HG02678 (cell line): ENCODE measurements around the gene STX18.
"Not testable (repeated sequence)": the region's sequence is repeated elsewhere in the genome, so short reads cannot be mapped to it uniquely, and the experiment has no call there.

Experiments
- ATAC-seq: cut with Tn5 transposase; IDR thresholded peaks from one replicate; pipeline ENCODE4 v1.9.1; 2021; ENCODE audit warnings: mild to moderate bottlenecking, moderate library complexity; ENCODE audit not compliant: unreplicated experiment

The STX18 gene

DNA sequence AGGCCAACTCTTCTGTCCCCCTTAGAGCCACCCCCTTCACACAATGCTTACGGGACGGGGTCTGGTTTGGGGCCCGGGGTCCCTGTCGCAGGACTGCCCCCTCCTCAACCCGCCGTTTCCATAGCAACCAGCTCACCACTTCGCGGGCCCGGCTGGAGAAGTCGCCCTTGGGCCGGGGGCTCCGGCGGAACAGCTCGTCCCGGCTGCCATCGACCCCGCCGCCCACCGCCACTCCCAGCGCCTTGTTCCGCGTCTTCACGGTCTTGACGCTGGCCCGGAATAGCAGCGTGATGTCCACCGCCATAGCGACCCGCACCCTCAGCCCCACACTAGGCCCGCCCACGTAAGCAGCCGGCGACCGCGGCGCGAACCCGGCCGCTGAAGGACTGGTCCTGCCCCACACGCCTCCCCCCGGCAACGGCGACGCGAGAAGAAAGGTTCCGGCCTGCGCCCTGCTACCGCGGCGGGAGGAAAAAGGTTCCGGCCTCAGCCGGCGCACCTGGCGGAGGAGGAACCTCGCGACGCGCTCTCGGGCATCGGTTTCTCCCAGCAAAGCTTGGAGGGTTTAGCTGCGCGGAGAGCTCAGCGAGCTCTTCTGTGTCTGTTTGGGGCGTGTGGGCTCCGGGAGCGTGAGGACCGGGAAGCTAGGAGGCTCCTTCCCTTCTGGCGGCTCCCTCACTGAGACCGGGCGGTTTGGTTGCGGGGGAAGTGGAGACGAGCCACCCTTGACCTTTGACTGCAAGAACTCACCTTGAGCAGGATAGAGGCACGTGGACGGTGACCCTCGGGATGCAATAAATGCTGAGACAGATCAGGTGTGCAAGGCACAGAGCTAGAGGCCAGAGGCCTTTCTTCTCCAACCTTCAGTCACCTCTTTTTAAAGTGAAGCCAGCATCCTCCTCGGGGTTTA is at the start of gene STX18:
TSS of gene STX18 (minus strand) at position 388 of the 910 bp plus-strand sequence. CDS start at position 304, 84 bp downstream.
- peak; percentile 86 for ATAC-seq

DNA sequence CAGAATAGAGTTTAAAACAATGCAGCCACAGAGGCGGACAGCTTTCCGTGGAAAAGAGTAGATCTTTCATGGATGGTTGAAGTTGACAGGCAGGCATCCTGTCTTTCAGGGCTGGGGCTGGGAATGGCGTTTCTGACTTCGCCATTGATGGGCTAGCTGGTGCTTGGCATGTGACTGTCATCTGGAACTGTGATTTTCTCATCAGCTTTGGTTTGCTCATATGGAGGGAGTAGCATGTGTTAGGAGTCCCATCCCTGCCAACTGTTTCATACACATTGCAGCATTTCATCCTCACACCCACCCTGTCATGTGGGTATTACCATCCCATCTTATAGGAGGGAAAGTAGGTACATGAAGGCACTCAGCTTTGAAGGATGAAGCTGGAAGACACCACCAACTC is 49.2 kb upstream of the STX18 start:
- ATAC-seq = no peak

DNA sequence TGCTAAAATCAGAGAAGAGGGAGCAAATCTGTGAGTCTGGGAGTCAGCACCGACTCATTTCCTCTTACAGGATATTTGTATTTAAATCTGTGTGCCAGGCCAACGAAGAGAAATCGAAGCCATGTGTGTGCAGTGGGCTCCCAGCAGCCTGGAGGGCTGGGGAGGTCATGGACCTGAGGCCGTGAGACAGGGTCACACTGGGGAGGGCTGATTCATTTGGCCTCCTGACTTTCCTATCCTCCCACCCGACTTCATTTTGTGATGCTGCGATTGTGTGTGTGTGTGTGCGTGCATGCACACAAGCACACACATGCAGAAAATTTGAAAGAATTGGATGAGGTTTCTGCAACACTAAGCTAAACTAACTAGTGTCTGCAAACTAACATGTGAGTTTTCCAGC is 48.7 kb upstream of the STX18 start:
- ATAC-seq = no peak

DNA sequence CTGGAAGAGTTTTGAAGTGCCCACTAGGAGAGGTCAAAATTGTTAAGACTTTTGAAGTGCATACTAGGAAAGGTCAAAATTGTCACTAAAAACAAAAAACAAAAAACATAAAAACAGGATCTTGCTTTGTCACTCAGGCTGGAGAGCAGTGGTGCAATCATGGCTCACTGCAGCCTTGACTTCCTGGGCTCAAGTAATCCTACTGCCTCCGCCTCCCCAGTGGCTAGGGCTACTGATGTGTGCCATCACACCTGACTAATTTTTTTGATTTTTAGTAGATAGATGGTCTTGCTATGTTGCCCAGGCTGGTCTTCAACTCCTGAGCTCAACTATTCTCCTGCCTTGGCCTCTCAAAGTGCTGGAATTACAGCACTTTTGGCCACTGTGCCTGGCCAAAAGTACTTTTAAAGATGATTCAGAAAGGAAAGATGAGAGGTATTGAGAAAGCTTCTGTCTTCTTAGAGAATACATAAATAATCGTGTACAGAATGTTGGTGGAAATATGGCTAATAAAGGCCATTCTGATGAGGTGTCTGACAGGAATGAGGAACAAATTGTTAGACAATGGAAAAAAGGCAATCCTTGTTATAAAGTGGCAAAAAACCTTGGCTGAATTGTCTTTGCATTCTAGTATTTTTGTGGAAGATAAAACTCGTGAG is 43.3 kb upstream of the STX18 start:
- no peak for ATAC-seq

DNA sequence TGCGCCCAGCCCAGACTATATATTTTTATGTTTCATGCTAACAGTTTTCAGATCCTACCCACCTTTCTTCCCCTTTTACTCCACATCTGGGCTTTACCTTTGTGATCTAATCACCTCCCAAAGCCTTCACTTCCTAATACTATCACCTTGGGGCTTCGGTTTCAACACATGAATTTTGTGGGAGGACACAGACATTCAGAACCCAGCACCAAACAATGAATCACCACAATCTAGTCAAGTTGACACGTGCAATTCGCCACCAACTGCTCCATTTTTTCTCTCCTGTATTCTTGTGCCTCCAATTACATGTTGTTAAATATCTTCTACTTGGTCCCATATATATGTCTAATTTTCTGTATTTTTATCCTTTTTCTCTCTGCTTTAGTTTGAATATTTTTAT is 41.8 kb upstream of the STX18 start:
- no peak for ATAC-seq

DNA sequence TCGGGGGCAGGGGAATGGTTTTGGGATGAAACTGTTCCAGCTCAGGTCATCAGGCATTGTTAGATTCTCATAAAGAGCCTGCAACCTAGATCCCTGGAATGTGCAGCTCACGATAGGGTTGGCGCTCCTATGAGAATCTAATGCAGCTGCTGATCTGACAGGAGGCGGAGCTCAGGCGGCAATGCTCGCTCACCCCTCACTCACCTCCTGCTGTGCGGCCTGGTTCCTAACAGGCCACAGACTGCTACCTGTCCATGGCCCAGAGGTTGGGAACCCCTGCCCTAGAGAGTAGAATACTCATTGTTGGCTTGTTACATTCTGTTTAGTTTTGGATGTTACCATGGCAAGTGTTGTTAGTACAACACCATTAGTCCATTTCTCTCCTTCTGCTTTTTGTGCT is 40.8 kb upstream of the STX18 start:
- no peak for ATAC-seq

DNA sequence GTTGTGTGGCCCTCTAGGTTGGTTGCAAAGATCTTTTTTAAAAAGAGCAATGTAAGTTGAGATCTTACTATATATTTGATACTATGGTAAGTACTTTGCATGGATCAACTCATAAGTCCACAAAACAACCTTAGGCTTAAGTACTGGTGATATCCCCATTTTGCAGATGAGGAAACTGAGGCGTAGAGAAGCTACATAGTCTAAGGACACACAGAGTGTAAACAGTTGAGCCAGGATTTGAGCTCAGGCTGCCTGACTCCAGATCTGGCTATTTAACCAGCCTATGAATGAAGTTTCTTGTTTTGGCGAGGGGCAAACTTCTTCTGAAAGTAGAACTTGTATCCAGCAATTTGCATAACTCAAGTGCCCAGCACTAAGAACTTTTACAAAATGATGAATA is 38.6 kb upstream of the STX18 start:
- no peak for ATAC-seq

DNA sequence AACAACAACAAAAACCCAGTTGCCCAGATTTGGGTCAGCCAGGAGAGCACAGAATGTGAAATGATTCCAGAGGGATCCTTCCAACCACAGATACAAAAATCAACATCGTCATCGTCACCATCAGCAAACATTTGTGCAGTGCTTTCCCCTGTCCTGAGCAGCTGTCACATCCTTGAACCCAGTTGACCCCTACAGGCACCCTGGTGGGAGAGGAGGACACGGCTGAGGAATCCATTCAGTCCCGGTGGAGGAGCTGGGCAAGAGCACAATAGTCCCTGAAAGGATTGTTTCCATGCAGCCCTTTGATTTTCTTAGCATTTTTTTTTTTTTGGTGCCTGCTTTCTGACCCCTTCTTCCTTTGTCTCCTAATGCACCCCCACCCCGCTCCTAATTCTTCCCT is 37.1 kb upstream of the STX18 start:
- no peak for ATAC-seq

DNA sequence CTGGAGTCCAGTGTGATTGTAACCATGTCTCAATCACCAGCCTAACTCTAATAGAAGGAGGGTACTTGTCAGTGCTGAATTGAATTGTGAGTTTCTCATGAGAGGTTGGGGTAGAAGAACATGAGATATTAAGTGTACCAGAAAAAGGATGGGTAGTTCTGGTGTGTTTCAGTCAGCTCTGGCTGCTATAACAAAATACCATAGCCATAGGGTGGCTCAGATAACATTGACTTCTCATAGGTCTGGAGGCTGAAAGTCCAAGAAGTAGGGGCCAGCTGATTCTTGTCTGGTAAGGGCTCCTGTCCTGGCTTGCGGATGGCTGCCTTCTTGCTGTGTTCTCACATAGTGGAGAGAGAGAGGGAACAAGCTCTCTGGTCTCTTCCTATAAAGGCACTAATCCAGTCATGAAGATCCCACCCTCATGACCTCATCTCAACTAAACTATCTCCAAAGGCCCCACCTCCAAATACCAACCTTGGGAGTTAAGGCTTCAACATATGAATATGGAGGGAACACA is 35.6 kb upstream of the STX18 start:
- ATAC-seq = no peak

DNA sequence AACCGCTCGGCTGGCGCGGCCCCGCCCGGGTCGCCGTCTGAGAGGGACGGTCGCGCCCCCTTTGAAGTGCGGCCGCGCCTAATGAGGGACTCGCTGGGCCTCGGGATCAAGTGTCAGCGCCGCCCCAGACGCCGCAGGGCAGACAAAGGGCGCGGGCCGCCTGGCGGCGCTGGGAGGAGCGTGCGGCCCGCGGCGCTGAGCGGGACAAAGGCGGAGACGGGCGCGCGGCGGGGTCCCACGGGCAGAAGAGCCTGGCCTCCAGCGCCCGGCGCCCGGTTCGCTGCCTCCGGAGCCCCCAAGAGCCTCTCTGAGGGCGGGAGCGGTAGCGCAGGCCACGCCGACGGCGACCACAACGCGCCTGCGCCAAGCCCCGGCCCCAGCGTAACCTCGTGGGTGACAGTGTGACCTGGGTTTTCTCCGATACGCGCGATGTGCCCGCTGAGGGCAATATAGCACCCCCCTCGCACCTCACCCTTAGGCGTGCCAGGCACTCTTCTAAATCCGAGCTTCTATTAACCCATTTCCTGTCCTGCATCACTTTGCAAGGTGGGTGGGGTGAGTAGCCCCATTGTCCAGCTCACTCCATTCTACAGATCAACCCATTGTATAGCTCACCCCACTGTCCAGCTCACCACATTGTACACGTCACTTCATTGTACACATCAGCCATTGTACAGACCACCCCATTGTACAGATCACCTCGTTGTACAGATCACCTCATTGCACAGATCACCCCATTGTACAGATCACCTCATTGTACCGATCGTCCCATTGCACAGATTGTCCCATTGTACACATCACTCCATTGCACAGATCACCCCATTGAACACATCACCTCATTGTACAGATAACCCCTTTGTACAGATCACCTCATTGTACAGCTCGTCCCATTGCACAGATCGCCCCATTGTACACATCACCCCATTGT is 33.7 kb upstream of the STX18 start:
- ATAC-seq = peak; percentile 76

DNA sequence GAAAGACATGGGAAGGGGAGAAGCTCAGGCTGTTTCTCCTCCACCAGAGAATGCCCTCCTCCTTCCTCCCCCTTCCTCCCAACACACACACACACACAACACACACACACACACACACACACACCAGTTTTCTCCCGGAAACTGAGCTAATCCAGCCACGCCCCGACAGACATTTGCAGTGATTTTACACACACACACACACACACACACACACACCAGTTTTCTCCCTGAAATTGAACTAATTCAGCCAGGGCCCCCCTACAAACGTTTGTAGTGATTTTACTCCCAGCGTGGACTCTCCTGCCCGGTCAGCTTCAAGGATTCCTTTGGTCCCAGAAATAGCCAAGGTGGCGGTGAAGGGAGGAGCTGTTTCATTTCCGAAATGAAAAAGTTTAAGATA is 32.9 kb upstream of the STX18 start:
- no peak for ATAC-seq

DNA sequence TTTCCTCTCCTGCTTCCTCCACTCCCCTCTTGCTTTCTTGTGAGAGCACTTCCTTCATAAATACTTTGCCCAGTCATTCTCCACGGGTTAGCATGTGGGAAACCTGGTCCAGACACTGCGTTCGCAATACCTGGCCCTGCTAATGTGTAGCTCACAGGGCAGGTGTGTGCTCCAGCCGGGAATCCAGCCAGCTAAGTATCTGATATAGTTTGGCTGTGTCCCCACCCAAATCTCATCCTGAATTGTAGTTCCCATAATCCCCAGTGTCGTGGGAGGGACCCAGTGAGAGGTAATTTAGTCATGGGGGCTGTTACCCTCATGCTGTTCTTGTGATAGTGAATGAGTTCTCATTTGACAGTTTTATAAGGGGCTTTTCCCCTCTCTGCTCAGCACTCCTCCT is 32.2 kb upstream of the STX18 start:
- ATAC-seq = no peak

DNA sequence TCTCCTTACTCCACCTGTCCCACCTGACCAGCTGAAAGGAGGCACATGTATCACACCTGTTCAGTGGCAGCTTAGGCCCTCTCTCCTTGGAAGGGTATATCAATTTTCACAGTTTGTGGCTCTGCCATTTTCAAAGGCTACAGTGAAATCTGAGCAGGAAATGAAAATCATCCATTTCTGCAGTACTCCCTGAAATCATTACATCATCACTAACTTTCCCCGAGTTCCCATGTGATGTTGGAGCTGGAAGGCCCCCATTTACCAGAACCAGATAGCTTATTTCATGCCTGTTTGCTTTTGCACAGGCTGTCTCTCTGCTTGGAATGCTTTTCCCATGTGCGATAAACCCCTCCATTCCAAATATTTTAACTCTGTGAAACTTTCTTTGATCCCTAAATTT is 31.0 kb upstream of the STX18 start:
- ATAC-seq = no peak

DNA sequence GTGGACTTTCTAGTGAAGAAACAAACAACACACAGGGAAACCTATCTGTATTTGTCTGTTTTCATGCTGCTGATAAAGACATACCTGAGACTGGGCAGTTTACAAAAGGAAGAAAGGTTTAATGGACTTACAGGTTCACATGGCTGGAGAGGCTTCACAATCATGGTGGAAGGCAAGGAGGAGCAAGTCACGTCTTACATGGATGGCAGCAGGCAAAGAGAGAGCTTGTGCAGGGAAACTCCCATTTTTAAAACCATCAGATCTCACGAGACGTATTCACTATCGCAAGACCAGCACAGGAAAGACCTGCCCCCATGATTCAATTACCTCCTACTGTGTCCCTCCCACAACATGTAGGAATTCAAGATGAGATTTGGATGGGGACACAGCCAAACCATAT is 28.0 kb upstream of the STX18 start:
- not testable (repeated sequence) for ATAC-seq

DNA sequence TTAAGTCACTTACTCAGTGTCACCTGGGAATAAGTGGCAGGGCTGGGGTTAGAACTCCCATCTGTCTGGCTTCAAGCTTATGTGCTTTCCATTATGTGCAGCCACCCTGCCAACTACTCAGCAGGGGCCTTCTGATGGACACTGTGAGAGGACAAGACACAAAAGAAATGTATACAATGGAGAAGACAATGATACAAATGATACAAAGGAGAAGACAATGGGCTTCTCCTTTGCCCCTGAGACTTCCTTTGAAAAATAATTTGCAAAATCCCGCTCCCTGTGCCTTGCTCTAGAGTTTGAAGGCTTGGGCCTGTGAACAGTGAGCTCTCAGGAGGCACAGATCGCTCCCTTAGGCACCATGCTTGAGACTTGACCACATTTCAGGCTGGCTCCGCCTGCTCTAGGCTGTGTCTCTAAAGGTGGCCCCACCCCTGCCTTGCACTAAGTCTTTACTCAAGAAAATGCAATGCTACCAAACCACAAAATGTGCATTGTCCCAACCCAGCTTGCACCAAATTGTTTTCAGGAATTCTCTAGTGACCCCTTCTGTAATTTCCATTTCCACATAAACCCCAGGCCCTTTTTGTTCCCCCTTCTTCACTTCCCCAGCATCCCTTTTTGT is 27.1 kb upstream of the STX18 start:
- no peak for ATAC-seq

DNA sequence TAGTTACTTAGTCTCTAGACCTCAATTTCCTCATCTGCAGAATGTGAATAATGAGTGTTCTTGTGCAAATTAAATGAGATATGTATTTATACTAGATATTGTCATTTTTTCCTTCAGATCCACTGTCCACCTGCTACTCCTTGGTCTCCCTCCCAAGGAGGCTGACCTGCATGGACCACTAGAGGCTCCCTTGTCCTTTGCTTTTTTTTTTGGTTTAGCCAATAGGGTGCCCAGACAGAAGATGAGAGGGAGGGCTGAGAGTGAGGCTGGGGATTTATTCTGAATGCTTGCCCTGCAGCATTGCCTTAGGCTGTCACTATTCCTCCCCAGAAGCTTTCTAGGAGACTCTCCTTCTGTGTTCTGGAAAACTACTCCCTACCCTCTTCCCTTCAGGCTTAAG is 24.5 kb upstream of the STX18 start:
- ATAC-seq = not testable (repeated sequence)

DNA sequence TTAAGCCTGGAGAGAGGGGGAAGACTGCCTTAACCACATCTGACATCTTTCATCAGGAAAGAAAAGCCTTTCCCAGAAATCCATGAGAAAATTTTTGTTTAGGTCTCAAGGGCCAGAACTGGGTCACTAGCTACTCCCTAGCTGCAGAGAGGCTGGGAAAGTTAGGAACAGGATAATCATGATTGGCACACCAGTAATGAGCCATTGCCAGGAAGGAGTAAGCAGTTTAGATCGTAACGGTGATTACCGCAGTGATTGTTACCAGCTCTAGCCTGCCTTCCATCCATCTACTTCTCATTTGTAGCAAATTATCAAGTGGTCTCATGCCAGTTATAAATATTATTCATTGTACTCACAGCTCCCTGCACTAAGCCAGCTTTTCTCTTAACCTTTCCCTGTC is 22.7 kb upstream of the STX18 start:
- ATAC-seq = no peak

DNA sequence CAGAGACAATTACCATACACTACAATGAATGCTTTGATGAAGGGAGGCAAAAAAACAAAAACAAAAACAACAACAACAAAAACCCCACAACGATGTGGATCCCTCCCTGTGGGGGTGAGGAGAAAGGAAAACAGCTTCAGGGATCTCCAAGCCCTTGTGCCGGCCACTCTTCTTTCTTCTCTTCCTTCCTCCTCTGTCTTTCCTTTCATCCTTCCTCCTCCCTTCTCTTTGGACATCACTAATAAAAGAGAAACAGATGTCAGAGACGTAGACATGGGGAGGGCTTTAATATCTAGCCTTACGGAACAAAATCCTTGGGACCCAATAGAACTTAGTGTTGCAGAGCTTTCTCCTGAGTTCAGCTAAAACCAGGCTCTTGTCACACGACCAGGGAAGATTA is 18.8 kb upstream of the STX18 start:
- ATAC-seq = no peak

DNA sequence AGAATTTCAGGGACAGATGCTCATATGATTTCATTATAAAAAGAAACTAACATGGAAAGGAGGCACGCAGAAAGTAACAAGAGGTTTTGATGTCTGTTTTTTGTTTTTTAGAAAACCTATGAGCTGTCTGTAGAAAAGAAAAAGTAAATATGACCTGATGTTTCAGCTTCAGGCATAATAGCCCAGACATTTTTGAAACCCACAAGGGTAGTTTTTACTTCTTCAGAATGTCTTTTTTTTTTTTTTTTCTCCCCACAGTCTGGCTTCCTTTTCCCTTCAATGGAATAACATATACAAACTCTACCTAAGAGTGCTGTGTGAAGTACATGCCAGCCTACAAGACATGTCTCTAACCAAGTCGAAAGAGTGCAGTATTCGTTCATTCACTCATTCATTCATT is 18.3 kb upstream of the STX18 start:
- no peak for ATAC-seq

DNA sequence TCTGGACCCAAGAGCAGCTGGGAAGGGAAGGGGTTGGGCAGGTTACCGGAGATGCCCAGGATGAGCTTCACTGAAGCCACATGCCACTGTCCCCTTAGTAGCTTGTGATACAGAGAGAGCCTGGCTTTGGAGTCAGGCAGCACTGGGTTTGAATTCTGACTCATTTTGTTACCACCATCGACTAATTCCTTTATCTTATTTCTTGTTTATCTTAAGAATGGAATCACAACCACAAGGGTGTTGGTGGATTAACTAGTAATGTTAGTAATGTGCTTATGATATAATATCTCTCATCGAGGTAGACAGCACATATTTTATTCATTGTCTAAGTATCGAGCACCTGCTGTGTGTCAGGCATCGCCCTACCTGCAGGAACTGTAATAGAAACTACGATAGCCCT is 17.7 kb upstream of the STX18 start:
- no peak for ATAC-seq

DNA sequence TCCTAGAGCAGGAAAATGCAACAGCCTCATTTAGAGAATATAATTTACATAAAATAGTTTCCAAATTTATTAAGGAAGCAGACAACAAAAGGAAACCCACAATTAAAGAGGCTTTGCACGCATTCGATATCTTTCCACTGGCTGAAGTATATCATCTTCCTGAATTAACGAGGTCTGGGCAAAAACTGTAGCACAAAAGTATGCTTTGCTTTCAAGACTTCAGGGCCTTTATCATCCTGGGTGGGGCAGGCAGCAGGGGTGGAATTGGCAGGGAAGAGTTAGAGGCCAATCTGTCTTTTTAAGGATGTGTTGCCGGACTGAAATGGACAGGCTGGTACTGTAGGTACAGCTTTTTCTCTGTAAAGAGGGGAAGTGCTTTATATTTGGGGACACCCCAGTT is 17.0 kb upstream of the STX18 start:
- ATAC-seq = no peak
